Astrocyte of the cerebellum (primary cell): Measurements from ENCODE around the gene FRMD1.

Source experiments
- DNase-seq: peaks from one replicate; pipeline ENCODE4 v3.0.0-alpha.2; 2011; ENCODE audit warnings: low read depth
- H3K4me3 ChIP-seq: 2 replicates; pipeline ENCODE4 v1.5.1; 2011; ENCODE audit warnings: mild to moderate bottlenecking, low read depth, low read length, moderate library complexity
- in situ Hi-C: cut with HindIII; loops from 2 replicates; pipeline ENCODE4 v1.10.0; 2017; ENCODE audit warnings: low sequenced_read_pairs
- TF ChIP-seq, protein P1 (sequence below): IDR thresholded peaks from 2 replicates; pipeline ENCODE4 v1.5.1; 2012; ENCODE audit warnings: low read length, low read depth, moderate library complexity, mild to moderate bottlenecking; ENCODE audit errors: missing control alignments

Gene FRMD1

DNA sequence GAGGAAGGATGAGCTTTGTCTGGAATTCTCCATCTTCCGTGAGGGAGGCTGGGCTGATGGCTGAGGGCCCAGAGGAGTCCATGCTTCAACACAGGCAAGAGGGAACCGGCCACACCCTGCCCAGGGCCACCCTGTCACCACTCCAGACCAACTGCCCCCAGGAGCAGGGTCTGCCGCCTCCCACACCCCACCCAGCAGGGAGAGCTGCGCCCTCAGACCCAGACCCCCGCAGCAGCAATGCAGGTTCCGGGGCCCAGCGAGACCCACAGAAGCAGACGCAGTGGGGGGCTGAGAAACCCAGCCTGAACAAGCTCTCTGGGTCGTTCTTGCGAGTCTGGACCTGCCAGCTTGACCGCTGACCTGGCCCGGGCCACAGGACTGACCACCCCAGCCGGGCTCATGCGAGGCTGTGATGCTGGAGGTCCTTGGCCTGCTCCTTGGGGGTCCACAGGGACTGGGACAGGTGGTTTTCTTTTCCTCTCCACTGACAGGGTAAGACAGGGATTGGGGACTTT is 25.0 kb downstream of the FRMD1 start:
- TF ChIP-seq, protein P1, sequence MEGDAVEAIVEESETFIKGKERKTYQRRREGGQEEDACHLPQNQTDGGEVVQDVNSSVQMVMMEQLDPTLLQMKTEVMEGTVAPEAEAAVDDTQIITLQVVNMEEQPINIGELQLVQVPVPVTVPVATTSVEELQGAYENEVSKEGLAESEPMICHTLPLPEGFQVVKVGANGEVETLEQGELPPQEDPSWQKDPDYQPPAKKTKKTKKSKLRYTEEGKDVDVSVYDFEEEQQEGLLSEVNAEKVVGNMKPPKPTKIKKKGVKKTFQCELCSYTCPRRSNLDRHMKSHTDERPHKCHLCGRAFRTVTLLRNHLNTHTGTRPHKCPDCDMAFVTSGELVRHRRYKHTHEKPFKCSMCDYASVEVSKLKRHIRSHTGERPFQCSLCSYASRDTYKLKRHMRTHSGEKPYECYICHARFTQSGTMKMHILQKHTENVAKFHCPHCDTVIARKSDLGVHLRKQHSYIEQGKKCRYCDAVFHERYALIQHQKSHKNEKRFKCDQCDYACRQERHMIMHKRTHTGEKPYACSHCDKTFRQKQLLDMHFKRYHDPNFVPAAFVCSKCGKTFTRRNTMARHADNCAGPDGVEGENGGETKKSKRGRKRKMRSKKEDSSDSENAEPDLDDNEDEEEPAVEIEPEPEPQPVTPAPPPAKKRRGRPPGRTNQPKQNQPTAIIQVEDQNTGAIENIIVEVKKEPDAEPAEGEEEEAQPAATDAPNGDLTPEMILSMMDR: no peak
- H3K4me3 ChIP-seq: no peak overlapping the region
- in situ Hi-C loops: no loop called here
- DNase-seq: no peak

DNA sequence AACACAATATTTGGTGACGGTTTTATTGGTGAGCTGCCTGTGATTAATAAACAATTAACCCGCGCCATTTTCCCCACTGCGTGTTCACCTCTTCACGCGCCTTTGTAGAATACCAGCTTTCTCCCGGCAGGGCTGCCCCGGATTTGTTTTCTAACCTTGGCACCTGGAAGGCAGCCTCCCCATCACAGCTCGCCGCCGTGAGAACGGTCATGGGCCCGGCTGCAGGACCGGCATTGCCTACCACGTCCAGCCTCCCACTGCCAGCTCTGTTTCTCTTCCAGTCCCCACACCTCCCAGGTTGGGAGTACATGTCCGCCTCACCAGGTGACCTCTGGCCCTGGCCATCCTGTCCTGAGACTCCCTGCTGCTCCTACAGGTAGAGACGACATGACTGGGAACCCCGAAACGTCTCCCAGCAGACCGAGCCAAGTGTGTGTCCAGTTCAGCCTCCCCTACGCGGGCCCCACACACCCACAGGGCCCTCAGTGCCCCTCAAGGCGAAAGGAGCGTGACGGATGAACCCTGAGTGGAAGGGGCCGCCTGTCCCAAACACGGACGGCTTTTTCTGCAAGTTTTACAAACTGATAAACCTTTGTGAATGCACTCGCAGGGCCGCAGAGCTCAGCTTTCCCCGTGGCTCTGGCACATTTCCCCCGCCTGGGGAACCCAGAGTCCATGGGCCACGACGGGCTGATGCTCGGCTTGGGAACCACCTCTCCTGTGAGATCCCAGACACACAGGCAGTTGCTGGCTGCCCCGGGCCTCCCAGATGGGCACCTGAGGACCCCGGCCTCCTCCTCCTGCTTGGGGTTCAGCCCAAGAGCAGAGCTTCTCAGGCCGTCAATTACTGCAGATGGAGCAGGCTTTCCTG is 25.7 kb downstream of the FRMD1 start:
- in situ Hi-C loops: no loop called here
- no peak for DNase-seq
- TF ChIP-seq, protein P1: no peak
- H3K4me3 ChIP-seq: no peak overlapping the region

DNA sequence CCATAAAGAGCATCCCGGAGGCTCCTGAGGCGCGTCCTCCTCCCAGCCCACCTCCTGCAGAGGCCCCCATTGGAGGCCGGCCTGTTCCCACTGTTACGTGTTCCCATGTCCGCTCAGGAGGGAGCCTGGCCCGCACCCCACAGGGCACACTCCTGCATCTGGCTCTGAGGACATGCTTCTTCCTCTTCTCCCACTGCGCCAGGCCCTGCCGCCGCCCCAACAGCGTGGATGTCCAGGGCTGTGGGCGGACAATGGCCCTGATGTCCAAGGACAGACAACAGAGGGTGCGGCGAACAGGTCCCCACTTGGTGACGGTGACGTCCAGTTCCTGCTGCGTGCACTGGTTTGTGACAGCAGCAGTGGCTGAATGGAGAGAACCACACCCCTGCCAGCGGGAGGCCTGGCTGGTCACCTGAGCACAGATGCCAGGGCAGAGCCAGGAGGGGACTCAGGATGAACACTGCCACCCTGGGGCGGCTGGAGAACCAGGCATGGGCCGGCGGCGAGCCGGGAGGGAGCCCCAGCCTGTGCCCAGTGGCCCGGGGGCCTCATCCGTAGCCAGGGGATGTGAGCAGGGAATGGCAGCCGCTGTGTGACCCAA is 26.6 kb downstream of the FRMD1 start:
- TF ChIP-seq, protein P1: no peak

DNA sequence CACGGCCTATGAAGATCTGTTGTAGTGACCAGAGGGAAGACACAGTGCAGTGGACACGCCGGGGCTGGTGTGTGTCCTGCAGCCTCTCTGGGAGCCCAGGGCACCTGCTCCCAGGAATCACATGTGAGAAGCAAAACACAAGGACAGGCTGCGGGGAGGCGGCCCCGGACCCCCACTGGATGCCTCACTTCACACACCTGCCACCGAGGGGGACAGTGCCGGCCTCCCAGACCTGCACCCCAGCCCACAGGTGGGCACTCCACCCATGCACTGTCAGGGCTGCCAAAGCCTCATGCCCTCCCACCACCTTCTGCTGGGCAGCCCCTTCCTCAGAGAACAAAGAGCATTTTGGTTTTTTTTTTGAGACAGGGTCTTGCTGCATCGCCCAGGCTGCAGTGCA is 27.4 kb downstream of the FRMD1 start:
- no peak for DNase-seq
- TF ChIP-seq, protein P1: no peak
- no peak overlapping the region for H3K4me3 ChIP-seq
- in situ Hi-C loops: no loop called here

More for the DNA sequence above, 26.6 kb downstream of the FRMD1 start:
- in situ Hi-C loops: no loop called here
- DNase-seq: no peak
- H3K4me3 ChIP-seq: no peak overlapping the region

DNA sequence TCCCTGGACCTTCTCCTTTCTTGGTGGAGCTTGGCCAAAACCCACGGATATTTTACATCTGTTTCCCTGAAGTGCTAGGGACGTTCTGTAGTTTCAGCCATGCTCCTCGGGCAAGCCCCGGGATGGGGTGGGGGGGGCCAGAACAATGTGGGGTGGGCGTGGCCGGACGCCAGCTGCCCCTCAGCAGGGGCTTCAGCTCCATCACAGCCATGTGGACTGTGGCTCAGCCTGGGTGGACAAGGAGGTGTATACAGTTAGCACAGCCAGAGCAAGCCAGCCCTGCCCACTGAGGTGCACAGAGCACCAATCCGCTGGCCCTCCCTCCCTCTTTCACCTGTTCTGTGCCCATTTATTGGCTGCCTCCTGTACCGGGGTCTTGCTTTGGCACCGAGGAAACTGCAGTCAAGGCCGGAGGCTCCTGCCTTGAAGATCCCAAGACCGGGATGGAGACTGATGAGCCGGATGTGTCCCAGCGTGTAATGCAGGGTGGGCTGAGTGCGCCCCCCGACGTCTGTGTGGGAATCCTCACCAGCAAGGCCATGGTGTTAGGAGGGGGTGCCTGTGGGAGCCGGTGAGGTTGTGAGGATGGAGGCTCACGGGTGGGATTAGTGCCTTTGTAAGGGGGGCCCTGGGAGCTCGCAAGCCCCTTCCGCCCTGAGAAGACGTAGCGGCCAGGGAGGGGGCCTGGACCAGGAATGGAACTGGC is 28.0 kb downstream of the FRMD1 start:
- no peak for DNase-seq
- H3K4me3 ChIP-seq: no peak overlapping the region
- TF ChIP-seq, protein P1: peak; percentile 38
- in situ Hi-C loops: no loop called here

DNA sequence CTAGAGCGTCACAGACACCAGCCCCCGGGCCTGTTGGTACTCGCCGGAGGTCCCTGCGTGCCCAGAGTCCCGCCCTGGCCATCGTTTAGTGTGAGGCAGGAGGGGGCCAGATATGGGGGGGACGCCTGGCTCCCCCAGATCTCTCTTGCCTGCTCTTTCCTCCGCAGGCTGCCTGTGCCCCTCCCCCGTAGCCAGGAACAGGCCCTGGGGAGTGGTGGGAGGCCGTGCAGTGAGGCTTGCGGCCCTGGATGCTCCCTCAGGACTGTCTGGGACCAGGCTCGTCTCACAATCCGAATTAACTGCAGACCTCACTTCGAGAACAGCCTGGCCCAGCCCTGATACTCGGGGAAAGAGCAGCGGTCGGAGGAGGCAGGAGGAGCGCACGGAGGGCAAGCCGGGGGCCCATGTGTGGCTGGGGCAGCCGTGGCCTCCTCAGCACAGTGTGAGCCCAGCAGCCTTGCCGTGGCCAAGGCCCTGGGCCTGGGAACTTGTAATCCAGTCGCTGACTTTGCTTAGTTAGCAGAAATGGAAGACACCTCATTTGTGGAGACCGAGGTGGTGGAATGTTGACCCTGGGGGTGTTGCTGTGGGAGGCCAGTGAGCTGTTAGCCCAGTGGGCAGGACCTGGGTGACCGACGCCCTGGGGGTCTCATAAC is 28.7 kb downstream of the FRMD1 start:
- in situ Hi-C loops: no loop called here
- DNase-seq: no peak
- TF ChIP-seq, protein P1: no peak
- no peak overlapping the region for H3K4me3 ChIP-seq
